RPMI8226 (cell line): ENCODE results near the gene POLR2M.
A peak's percentile ranks its signal among the peaks of the same experiment; 100 is the strongest.

Experiments
- DNase-seq: peaks from one replicate; pipeline ENCODE4 v3.0.0-alpha.2; 2015

Gene POLR2M

GRCh38 chr15:57743424-57743823, 36.9 kb downstream of the POLR2M start:
- DNase-seq = peak; percentile 30

GRCh38 chr15:57746786-57747185, 40.3 kb downstream of the POLR2M start:
- DNase-seq = no peak

- peak; percentile 33 for DNase-seq
Measured at GRCh38 chr15:57747206-57747896, 40.8 kb downstream of the POLR2M start.

GRCh38 chr15:57751177-57751800, 44.8 kb downstream of the POLR2M start:
- DNase-seq = peak; percentile 18

- DNase-seq = no peak
Measured at GRCh38 chr15:57752436-57752835, 45.9 kb downstream of the POLR2M start.

- DNase-seq = no peak
Measured at GRCh38 chr15:57752840-57753239, 46.3 kb downstream of the POLR2M start.

GRCh38 chr15:57756466-57756865, 50.0 kb downstream of the POLR2M start:
- no peak for DNase-seq

- DNase-seq = no peak
Measured at GRCh38 chr15:57758560-57758959, 52.0 kb downstream of the POLR2M start.

GRCh38 chr15:57761562-57761961, 55.0 kb downstream of the POLR2M start:
- DNase-seq = no peak

- no peak for DNase-seq
Measured at GRCh38 chr15:57762302-57762701, 55.8 kb downstream of the POLR2M start.

GRCh38 chr15:57763176-57763964, 56.9 kb downstream of the POLR2M start:
- no peak for DNase-seq
